HG03159 (cell line): ENCODE measurements around the gene FAM221B.

Experiments used
- ATAC-seq: cut with Tn5 transposase; IDR thresholded peaks from one replicate; pipeline ENCODE4 v1.9.1; 2021; ENCODE audit warnings: mild to moderate bottlenecking, moderate library complexity; ENCODE audit not compliant: unreplicated experiment

Gene FAM221B

DNA sequence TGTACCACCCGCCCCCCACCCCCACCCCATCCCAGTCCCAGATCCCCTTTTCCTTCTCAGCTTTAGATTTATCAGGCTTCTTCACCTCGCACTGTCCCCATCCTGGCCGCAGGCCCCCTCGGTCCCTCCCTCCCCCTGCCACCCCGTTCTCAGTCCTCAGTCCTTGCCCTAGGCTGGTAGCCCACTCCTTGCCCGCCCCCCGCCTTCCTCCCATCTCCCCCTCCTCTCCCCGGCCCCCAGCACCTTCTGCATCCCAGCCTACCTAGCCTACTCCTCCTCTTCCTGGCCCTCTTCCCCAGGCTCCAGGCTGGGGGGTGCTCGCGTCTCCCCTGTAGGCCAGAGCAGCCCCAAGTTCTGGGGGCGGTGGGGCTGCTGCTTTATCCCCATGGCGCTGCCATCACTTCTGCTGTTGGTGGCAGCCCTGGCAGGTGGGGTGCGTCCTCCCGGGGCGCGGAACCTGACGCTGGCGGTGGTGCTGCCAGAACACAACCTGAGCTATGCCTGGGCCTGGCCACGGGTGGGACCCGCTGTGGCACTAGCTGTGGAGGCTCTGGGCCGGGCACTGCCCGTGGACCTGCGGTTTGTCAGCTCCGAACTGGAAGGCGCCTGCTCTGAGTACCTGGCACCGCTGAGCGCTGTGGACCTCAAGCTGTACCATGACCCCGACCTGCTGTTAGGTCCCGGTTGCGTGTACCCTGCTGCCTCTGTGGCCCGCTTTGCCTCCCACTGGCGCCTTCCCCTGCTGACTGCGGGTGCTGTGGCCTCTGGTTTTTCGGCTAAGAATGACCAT is 36.3 kb downstream of the FAM221B start:
- no peak for ATAC-seq

GRCh38 chr9:35791297-35791921 is 37.1 kb downstream of the FAM221B start, which contains the start of gene NPR2:
TSS of gene NPR2 (plus strand) at chr9:35791591. CDS start at chr9:35792409, 818 bp downstream.
- ATAC-seq, result no peak

GRCh38 chr9:35790385-35791296 is 37.9 kb downstream of the FAM221B start:
- ATAC-seq, result no peak

DNA sequence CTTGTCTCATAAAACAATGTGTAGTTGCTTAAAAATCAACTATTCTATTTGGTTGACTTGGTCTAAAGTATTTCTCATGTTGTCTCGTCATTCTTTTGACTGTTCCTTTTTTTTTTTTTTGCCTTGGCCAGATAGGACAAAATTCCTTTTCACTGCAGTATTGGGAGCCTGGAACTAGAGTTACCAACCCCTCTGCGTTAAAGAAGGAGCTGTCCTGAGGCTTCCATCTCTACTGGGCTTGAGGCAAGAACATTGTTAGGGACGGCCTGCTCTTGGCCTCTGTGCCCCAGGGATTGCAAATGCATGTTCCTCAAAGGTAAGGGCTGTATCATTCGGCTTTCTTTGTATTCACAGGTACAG is 38.5 kb downstream of the FAM221B start:
- no peak for ATAC-seq

DNA sequence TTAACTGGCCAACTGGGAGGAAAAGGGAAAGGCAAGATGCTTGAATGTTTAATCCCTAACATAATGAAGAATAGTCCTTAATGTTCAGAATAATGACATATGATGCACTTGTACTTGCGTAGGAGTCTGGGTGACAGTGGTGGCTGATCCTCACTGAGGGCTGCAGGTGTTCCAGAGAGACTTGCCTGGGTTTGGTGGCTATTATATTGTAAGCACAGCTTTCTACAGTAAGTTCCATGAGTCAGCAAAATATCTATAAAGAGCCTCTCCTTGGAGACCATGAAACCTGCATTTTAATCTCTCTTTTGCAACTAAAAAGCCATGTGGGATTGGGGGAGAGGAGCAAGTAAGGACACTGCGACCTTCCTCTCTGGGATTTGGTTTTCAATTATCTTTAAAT is 39.0 kb downstream of the FAM221B start:
- no peak for ATAC-seq

DNA sequence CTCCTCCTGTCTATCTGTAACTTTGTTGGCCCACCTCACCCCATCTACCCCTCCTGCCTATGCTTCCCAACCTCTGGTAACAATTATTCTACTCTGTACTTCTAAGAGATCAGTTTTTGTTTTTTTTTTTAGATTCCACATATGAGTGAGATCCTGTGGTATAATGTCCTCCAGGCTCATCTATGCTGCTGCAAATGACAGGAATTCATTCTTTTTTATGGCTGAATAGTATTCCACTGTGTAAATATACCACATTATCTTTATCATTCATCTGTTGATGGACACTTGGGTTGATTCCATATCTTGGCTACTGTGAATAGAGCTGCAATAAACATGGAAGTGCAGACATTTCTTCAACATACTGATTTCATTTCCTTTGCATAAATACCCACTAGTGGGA is 45.1 kb downstream of the FAM221B start:
- no peak for ATAC-seq

- no peak for ATAC-seq
These were observed 47.5 kb downstream of the FAM221B start for GRCh38 chr9:35781066-35781465.

DNA sequence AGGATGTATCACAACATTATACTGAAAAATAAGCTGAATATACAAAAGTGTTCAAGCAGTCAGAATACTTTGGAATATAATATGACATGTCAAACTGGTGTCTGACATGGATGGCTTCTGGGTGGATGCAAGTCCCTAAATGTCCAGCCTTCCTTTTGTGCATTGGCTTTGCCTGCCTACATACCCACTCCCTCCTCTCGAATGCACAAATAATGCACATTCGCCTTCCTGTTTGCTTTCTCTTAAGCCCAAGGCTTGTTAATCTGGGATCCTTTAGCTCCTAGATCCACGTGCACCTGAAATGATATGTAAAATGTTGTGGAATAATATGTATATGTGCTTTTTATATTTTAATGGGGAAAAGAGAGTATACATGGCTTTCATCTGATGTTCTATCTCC is 50.0 kb downstream of the FAM221B start:
- ATAC-seq, result no peak

DNA sequence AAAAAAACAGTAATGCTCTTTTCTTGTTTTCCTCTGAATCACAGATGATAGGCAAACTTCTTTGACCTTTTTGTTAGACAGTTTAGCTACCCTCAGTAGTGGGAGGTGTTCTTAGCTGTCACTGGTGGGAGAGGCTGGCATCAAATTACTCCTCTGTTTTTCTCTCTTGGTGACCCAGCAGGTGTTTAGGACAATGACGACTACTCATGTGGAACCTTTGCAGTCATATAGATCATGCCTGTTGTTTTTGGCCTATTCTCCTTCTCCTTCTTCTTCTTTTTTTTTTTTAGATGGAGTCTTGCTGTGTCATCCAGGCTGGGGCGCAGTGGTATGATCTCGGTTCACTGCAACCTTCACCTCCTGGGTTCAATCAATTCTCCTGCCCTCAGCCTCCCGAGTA is 52.5 kb downstream of the FAM221B start:
- ATAC-seq, result no peak

- no peak for ATAC-seq
These were observed 53.5 kb downstream of the FAM221B start for GRCh38 chr9:35774907-35775635.

DNA sequence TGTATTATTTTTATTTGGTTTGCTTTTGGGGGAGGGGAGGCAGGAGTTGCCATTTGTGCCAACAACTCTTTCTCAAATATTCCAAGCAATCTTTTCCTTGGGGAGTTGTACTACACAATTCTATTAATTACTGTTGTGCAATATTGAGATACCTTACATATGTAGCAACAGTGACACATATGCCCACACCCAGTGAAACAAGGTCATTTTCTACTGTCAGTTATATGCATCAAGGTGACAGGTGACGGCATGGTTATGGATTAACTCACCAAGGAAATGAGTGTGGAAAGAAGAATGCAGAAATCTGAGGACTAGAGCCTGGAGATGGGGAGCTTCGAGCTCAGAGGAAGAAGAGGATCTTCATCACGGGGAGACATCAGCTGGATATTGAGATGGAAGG is 56.6 kb downstream of the FAM221B start:
- ATAC-seq, result no peak

DNA sequence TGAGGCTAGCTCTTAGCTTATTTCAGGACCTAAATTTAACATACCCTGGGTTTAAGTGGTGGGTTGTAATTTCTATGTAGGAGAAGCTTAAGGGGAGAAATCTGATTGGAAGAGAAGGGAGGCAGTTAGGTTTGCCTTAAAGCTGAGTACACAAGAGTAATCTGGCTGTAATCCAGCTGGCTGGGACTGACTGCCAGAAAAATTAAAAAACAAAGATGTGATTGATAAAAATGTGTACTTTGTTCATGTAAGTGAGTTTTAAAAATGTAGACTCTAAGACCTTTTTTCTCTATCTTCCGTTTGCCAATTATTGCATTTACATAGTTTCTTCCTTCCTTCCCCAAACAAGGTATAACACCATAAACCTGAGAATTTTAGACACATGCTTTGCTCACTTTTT is 57.0 kb downstream of the FAM221B start:
- no peak for ATAC-seq

GRCh38 chr9:35771075-35771433 is 57.5 kb downstream of the FAM221B start:
- ATAC-seq, result no peak

- no peak for ATAC-seq
These were observed 58.8 kb downstream of the FAM221B start for GRCh38 chr9:35769763-35770162.

DNA sequence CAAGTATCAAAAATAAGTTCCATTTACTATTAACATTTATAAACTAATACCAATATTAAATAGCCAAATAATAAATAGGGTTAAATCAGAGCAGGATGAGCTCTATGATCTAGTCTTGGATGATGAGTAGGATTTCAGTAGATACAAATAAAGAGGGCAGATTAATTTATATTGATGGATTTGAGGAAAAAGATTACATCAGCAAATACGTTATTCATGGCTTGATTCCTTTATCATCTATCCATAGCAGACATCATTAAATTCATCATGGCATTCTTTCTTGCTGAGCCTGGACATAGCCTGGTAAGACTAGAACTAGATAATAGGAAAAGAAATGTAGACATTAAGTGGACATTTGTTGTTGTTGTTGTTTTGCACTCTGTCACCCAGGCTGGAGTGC is 61.1 kb downstream of the FAM221B start:
- no peak for ATAC-seq

DNA sequence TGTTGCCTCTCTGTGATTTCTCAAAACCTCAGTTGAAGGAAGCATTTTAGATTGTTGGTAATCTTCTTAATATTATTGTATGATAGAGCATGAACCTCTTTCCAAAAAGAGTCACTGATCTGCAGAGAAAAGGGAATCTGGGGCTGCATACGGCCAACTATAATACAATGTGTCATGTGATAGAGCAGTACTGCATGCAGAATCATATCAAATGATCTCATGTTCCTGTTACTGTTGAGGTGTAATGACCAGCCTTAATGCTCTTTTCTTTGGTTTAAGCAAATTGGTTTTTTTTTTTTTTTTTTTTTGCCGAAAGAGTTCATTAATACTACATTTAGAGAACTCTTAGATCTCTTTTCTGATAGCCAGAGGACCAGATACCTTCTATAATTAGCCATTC is 61.5 kb downstream of the FAM221B start:
- ATAC-seq, result no peak
